ENCODE results near the gene PCDHB12. TPM values are rescaled to one million over a fixed set of nuclear protein-coding genes. Genes with fewer than 3 reads are reported as not detected.
"Not testable (repeated sequence)": the region's sequence is repeated elsewhere in the genome, so short reads cannot be mapped to it uniquely, and the experiment has no call there.

The PCDHB12 gene
- total and polyA plus RNA-seq, 4 donors: 3.3 to 10.7 (median 5.1) TPM

DNA sequence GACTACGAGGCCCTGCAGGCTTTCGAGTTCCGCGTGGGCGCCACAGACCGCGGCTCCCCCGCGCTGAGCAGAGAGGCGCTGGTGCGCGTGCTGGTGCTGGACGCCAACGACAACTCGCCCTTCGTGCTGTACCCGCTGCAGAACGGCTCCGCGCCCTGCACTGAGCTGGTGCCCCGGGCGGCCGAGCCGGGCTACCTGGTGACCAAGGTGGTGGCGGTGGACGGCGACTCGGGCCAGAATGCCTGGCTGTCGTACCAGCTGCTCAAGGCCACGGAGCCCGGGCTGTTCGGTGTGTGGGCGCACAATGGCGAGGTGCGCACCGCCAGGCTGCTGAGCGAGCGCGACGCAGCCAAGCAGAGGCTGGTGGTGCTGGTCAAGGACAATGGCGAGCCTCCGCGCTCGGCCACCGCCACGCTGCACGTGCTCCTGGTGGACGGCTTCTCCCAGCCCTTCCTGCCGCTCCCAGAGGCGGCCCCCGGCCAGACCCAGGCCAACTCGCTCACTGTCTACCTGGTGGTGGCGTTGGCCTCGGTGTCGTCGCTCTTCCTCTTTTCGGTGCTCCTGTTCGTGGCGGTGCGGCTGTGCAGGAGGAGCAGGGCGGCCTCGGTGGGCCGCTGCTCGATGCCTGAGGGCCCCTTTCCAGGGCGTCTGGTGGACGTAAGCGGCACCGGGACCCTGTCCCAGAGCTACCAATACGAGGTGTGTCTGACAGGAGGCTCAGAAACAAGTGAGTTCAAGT is 24.2 kb upstream of the PCDHB12 start:
- not testable (repeated sequence) for DNase-seq (ENCODE audit: low read depth in 4 of 6, low spot score in 6 of 6); H3K36me3 ChIP-seq (ENCODE audit: control insufficient read depth, insufficient read depth, low read length); H3K4me3 ChIP-seq (ENCODE audit: low read depth, low read length); H3K27ac ChIP-seq (ENCODE audit: low read depth, low read length); H3K4me1 ChIP-seq (ENCODE audit: control insufficient read depth, insufficient read depth, low read length); H3K9me3 ChIP-seq (ENCODE audit: control insufficient read depth, insufficient read depth, low read length); H3K27me3 ChIP-seq (ENCODE audit: control insufficient read depth, insufficient read depth, low read length)
- 22% methylated on average over 32 of the region's 69 CpGs for WGBS (ENCODE audit: insufficient coverage)

DNA sequence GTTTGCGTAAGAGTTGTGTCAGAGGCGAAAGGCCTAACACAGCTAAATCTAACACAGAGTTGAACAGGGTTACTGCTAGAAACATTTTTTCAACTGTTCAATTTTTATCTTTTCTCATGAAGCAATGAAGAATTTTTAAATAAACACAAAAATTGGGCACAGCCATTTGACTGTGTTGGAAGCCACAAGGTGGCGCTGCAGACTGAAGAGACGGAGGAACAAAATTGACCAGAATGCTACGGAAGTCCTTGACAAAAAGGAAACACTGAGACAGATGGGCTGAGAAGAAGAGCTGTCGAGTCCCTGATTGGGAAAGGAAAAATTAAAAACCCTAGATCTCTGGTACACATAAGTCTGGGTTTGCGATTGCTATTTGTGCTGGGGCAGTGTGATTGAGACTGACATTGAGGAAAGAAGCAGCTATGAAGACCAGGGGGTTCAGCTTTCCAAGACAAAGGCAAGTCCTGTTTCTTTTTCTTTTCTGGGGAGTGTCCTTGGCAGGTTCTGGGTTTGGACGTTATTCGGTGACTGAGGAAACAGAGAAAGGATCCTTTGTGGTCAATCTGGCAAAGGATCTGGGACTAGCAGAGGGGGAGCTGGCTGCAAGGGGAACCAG is 21.5 kb upstream of the PCDHB12 start, which contains the start of gene PCDHB9:
TSS of gene PCDHB9 (plus strand) at position 265 of the 616 bp plus-strand sequence. CDS start at position 423, 158 bp downstream.
- Histone ChIP-seq H3K27me3 (ENCODE audit: control insufficient read depth, insufficient read depth, low read length) (no peaks in the 10 kb centered on the region), H3K9me3 (ENCODE audit: control insufficient read depth, insufficient read depth, low read length) (peaks cover 5% of the 10 kb centered on the region), H3K27ac (ENCODE audit: low read depth, low read length) (no peak within 1 kb of the TSS), H3K4me3 (ENCODE audit: low read depth, low read length) (no peak within 1 kb of the TSS), H3K4me1 (ENCODE audit: control insufficient read depth, insufficient read depth, low read length) (no peaks in the 10 kb centered on the region), H3K36me3 (ENCODE audit: control insufficient read depth, insufficient read depth, low read length) (no peaks in the 10 kb centered on the region)
- peak in 2 of 6 donors; percentile 39 to 50 for DNase-seq (ENCODE audit: low read depth in 4 of 6, low spot score in 6 of 6)
- WGBS (ENCODE audit: insufficient coverage): 19% methylated on average over 6 of the region's 9 CpGs

DNA sequence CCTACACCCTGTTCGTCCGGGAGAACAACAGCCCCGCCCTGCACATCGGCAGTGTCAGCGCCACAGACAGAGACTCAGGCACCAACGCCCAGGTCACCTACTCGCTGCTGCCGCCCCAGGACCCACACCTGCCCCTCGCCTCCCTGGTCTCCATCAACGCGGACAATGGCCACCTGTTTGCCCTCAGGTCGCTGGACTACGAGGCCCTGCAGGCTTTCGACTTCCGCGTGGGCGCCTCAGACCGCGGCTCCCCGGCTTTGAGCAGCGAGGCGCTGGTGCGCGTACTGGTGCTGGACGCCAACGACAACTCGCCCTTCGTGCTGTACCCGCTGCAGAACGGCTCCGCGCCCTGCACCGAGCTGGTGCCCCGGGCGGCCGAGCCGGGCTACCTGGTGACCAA is 19.8 kb upstream of the PCDHB12 start:
- not testable (repeated sequence) for H3K9me3 ChIP-seq (ENCODE audit: control insufficient read depth, insufficient read depth, low read length); H3K27me3 ChIP-seq (ENCODE audit: control insufficient read depth, insufficient read depth, low read length); H3K4me1 ChIP-seq (ENCODE audit: control insufficient read depth, insufficient read depth, low read length); H3K27ac ChIP-seq (ENCODE audit: low read depth, low read length); H3K36me3 ChIP-seq (ENCODE audit: control insufficient read depth, insufficient read depth, low read length); DNase-seq (ENCODE audit: low read depth in 4 of 6, low spot score in 6 of 6); H3K4me3 ChIP-seq (ENCODE audit: low read depth, low read length)
- WGBS (ENCODE audit: insufficient coverage): 26% methylated on average over 11 of the region's 37 CpGs

DNA sequence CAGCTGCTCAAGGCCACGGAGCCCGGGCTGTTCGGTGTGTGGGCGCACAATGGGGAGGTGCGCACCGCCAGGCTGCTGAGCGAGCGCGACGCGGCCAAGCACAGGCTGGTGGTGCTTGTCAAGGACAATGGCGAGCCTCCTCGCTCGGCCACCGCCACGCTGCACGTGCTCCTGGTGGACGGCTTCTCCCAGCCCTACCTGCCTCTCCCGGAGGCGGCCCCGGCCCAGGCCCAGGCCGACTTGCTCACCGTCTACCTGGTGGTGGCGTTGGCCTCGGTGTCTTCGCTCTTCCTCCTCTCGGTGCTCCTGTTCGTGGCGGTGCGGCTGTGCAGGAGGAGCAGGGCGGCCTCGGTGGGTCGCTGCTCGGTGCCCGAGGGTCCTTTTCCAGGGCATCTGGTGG is 19.4 kb upstream of the PCDHB12 start:
- not testable (repeated sequence) for H3K4me3 ChIP-seq (ENCODE audit: low read depth, low read length); H3K4me1 ChIP-seq (ENCODE audit: control insufficient read depth, insufficient read depth, low read length); H3K9me3 ChIP-seq (ENCODE audit: control insufficient read depth, insufficient read depth, low read length); DNase-seq (ENCODE audit: low read depth in 4 of 6, low spot score in 6 of 6); H3K27ac ChIP-seq (ENCODE audit: low read depth, low read length); H3K36me3 ChIP-seq (ENCODE audit: control insufficient read depth, insufficient read depth, low read length); H3K27me3 ChIP-seq (ENCODE audit: control insufficient read depth, insufficient read depth, low read length)
- 16% methylated on average over 16 of the region's 35 CpGs for WGBS (ENCODE audit: insufficient coverage)

DNA sequence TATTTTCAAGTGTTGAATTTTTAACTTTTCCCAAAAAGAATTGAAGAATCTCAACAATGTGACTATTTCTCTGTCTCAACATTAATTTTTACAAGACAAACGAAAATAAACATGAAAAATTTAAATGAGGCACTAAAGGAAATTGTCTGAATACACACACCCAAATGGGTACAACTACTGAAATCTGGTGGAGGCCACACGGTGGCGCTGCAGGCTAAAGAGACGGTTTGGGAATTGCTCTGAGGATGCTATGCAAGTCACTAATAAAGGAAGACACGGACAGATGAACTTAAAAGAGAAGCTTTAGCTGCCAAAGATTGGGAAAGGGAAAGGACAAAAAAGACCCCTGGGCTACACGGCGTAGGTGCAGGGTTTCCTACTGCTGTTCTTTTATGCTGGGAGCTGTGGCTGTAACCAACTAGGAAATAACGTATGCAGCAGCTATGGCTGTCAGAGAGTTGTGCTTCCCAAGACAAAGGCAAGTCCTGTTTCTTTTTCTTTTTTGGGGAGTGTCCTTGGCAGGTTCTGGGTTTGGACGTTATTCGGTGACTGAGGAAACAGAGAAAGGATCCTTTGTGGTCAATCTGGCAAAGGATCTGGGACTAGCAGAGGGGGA is 16.3 kb upstream of the PCDHB12 start, which contains the start of gene PCDHB10:
TSS of gene PCDHB10 (plus strand) at position 244 of the 616 bp plus-strand sequence. CDS start at position 444, 200 bp downstream.
- H3K9me3 ChIP-seq (ENCODE audit: control insufficient read depth, insufficient read depth, low read length): peaks cover 9% of the 10 kb centered on the region
- H3K4me3 ChIP-seq (ENCODE audit: low read depth, low read length): peak within 1 kb of the TSS; percentile 12
- no peaks in the 10 kb centered on the region for H3K4me1 ChIP-seq (ENCODE audit: control insufficient read depth, insufficient read depth, low read length)
- no peaks in the 10 kb centered on the region for H3K27me3 ChIP-seq (ENCODE audit: control insufficient read depth, insufficient read depth, low read length)
- no peak within 1 kb of the TSS for H3K27ac ChIP-seq (ENCODE audit: low read depth, low read length)
- H3K36me3 ChIP-seq (ENCODE audit: control insufficient read depth, insufficient read depth, low read length): no peaks in the 10 kb centered on the region
- DNase-seq (ENCODE audit: low read depth in 4 of 6, low spot score in 6 of 6): peak in 2 of 6 donors; percentile 63 to 72
- under 1% methylated on average over 8 of the region's 10 CpGs for WGBS (ENCODE audit: insufficient coverage)

DNA sequence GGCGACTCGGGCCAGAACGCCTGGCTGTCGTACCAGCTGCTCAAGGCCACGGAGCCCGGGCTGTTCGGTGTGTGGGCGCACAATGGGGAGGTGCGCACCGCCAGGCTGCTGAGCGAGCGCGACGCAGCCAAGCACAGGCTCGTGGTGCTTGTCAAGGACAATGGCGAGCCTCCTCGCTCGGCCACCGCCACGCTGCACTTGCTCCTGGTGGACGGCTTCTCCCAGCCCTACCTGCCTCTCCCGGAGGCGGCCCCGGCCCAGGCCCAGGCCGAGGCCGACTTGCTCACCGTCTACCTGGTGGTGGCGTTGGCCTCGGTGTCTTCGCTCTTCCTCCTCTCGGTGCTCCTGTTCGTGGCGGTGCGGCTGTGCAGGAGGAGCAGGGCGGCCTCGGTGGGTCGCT is 14.2 kb upstream of the PCDHB12 start:
- peaks cover 11% of the 10 kb centered on the region for H3K9me3 ChIP-seq (ENCODE audit: control insufficient read depth, insufficient read depth, low read length)
- not testable (repeated sequence) for H3K27me3 ChIP-seq (ENCODE audit: control insufficient read depth, insufficient read depth, low read length); H3K4me3 ChIP-seq (ENCODE audit: low read depth, low read length); H3K36me3 ChIP-seq (ENCODE audit: control insufficient read depth, insufficient read depth, low read length); H3K27ac ChIP-seq (ENCODE audit: low read depth, low read length); H3K4me1 ChIP-seq (ENCODE audit: control insufficient read depth, insufficient read depth, low read length); DNase-seq (ENCODE audit: low read depth in 4 of 6, low spot score in 6 of 6)
- 17% methylated on average over 13 of the region's 37 CpGs for WGBS (ENCODE audit: insufficient coverage)

DNA sequence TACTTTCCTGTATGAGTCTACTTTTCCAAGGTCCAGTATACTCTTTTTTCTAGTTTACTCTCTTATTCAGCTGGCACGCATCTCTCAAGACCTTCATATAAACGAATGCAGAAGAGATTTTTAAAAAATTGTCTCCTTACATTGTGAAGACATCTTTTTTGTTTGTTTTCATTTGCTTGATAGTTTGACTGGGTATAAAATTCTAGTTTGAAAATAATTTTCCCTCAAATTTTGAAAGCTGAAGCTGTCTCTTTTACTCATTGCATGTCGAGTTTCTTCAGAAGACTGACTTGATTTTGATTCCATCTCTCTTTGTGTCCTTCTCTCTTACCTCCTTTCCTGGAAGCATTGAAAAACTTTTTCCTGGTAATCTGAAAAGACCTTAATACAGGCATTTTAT is 12.2 kb upstream of the PCDHB12 start:
- H3K36me3 ChIP-seq (ENCODE audit: control insufficient read depth, insufficient read depth, low read length): no peaks in the 10 kb centered on the region
- no peak overlapping the region for H3K27ac ChIP-seq (ENCODE audit: low read depth, low read length)
- H3K27me3 ChIP-seq (ENCODE audit: control insufficient read depth, insufficient read depth, low read length): no peaks in the 10 kb centered on the region
- WGBS (ENCODE audit: insufficient coverage): 29% methylated on average over 1 of the region's 3 CpGs
- peaks cover 21% of the 10 kb centered on the region for H3K9me3 ChIP-seq (ENCODE audit: control insufficient read depth, insufficient read depth, low read length)
- no peak overlapping the region for H3K4me3 ChIP-seq (ENCODE audit: low read depth, low read length)
- no peak for DNase-seq (ENCODE audit: low read depth in 4 of 6, low spot score in 6 of 6)
- no peaks in the 10 kb centered on the region for H3K4me1 ChIP-seq (ENCODE audit: control insufficient read depth, insufficient read depth, low read length)

DNA sequence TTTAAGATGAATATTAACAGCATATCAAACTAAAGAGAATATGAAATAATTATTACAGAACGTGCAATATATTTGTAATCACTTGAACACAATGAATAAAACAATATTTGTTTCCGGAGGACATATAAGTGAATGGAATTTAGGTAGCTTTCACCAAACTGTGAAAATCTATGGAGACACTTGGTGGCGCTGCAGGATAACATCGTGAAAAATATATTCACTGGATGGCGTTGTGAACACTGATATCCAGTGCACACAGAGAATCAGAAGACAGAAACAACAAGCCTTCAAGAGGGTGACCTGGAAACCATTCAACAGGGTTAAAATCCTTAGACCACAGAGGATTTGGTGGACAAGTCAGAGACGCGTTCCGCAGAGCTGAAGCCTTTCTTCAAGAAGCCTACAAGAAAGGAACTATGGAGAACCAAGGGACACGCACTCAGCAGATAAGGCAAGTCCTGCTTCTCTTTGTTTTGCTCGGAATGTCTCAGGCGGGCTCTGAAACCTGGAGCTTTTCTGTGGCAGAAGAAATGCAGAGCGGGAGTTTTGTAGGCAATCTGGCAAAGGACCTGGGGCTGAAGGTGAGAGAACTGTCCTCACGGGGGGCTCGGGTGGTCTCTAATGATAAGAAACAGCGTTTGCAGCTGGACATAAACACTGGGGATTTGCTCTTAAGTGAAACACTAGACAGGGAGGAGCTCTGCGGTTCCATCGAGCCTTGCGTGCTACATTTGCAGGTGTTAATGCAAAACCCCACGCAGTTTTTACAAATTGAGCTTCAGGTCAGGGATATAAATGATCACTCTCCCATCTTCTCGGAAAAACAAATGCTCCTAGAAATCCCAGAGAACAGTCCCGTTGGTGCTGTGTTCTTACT is 8.9 kb upstream of the PCDHB12 start, which contains the start of gene PCDHB11:
TSS of gene PCDHB11 (plus strand) at position 269 of the 877 bp plus-strand sequence. CDS start at position 417, 148 bp downstream.
- Histone ChIP-seq H3K9me3 (ENCODE audit: control insufficient read depth, insufficient read depth, low read length) (peaks cover 19% of the 10 kb centered on the region), H3K4me1 (ENCODE audit: control insufficient read depth, insufficient read depth, low read length) (no peaks in the 10 kb centered on the region), H3K4me3 (ENCODE audit: low read depth, low read length) (no peak within 1 kb of the TSS), H3K27me3 (ENCODE audit: control insufficient read depth, insufficient read depth, low read length) (no peaks in the 10 kb centered on the region), H3K36me3 (ENCODE audit: control insufficient read depth, insufficient read depth, low read length) (no peaks in the 10 kb centered on the region), H3K27ac (ENCODE audit: low read depth, low read length) (no peak within 1 kb of the TSS)
- DNase-seq (ENCODE audit: low read depth in 4 of 6, low spot score in 6 of 6): peak in 2 of 6 donors; percentile 22 to 31
- 38% methylated on average over 14 of the region's 21 CpGs for WGBS (ENCODE audit: insufficient coverage)

DNA sequence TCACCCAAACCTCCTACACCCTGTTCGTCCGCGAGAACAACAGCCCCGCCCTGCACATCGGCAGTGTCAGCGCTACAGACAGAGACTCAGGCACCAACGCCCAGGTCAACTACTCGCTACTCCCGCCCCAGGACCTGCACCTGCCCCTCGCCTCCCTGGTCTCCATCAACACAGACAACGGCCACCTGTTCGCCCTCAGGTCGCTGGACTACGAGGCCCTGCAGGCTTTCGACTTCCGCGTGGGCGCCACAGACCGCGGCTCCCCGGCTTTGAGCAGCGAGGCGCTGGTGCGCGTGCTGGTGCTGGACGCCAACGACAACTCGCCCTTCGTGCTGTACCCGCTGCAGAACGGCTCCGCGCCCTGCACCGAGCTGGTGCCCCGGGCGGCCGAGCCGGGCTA is 7.4 kb upstream of the PCDHB12 start:
- not testable (repeated sequence) for H3K36me3 ChIP-seq (ENCODE audit: control insufficient read depth, insufficient read depth, low read length); H3K27me3 ChIP-seq (ENCODE audit: control insufficient read depth, insufficient read depth, low read length); H3K4me1 ChIP-seq (ENCODE audit: control insufficient read depth, insufficient read depth, low read length); DNase-seq (ENCODE audit: low read depth in 4 of 6, low spot score in 6 of 6); H3K27ac ChIP-seq (ENCODE audit: low read depth, low read length); H3K4me3 ChIP-seq (ENCODE audit: low read depth, low read length)
- peaks cover 16% of the 10 kb centered on the region for H3K9me3 ChIP-seq (ENCODE audit: control insufficient read depth, insufficient read depth, low read length)
- 14% methylated on average over 10 of the region's 38 CpGs for WGBS (ENCODE audit: insufficient coverage)

Measured in spinal cord (tissue), 10 donors.